H1 (cell line): ENCODE data around the gene KLHL21.

Experiments
- POLR2A ChIP-seq, 2 experiments: IDR thresholded peaks; 1 replicate in 1 of 2; 2 replicates in 1 of 2; pipeline ENCODE4 v1.6.1; 2011; ENCODE audit warnings: low read depth in 2 of 2, low read length in 2 of 2, mild to moderate bottlenecking in 2 of 2; ENCODE audit errors: control extremely low read depth in 1 of 2
- RNF2 ChIP-seq: fragments of 200-900, 300-1000 bp; sonication (generic); IDR thresholded peaks from 2 replicates; pipeline ENCODE4 v1.7.1; 2016; ENCODE audit warnings: borderline replicate concordance, low read depth, mild to moderate bottlenecking, antibody characterized with exemption, low read length; ENCODE audit not compliant: poor library complexity, severe bottlenecking; ENCODE audit errors: missing control alignments

DNA sequence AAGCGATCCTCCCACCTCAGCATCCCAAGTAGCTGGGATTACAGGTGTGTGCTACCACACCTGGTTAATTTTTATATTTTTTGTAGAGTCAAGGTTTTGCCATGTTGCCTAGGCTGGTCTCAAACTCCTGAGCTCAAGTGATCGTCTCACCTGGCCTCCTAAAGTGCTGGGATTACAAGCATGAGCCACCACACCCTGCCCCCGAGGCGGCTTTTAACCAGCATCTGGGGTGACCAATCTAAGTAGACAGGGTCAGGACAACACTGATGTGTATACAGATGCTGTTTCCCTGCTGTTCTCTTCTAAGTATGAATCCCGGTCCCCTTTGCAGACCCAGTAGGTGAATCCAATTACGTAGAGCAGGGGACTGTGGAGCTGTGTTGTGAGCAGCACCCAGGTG, 45.9 kb upstream of the KLHL21 start:
- TF ChIP-seq POLR2A (IDR thresholded peaks at IDR 0.05; ENCODE audit: control extremely low read depth in 1 of 2, low read depth in 2 of 2, low read length in 2 of 2) (no peak), RNF2 (no peak)
